ENCODE results near the gene ZHX3.

The ZHX3 gene

GRCh38 chr20:41365777-41366545, 48.4 kb upstream of the ZHX3 start:
- Histone ChIP-seq H3K4me2 (ENCODE audit: insufficient read depth, low read length, poor library complexity, severe bottlenecking) (peak overlapping the region; percentile 91), H2AK5ac (ENCODE audit: low read depth, low read length) (peak overlapping the region; percentile 1), H4K91ac (ENCODE audit: low read depth, low read length, poor library complexity) (no peak overlapping the region), H3K4me3 (ENCODE audit: low read length in 2 of 2) (peak overlapping the region; percentile 42 to 84), H3K27ac (replicated peaks; ENCODE audit: low read length) (no peak overlapping the region), H4K8ac (ENCODE audit: low read depth, low read length) (no peak overlapping the region), H3K14ac (ENCODE audit: low read length) (peak overlapping the region; percentile 72), H2BK5ac (ENCODE audit: low read length) (no peak overlapping the region), H3K18ac (ENCODE audit: low read length) (peak overlapping the region; percentile 96), H3K4me1 (ENCODE audit: control insufficient read depth in 2 of 2, insufficient read depth in 1 of 2, low read depth in 1 of 2, low read length in 2 of 2) (peaks cover 0 to 2% of the 10 kb centered on the region in 2 donors), H3K4ac (ENCODE audit: low read length) (no peak overlapping the region), H3K23ac (ENCODE audit: low read depth, low read length, poor library complexity) (no peak overlapping the region), H2BK120ac (ENCODE audit: low read depth, low read length) (peak overlapping the region; percentile 27), H2BK12ac (ENCODE audit: low read length) (no peak overlapping the region), H3K27me3 (ENCODE audit: control insufficient read depth in 3 of 3, insufficient read depth in 3 of 3, low read depth in 1 of 3, low read length in 3 of 3) (peaks cover 6 to 43% (median 41%) of the 10 kb centered on the region in 3 experiments), H3K9me3 (replicated peaks in 1 of 2; ENCODE audit: control insufficient read depth in 2 of 2, insufficient read depth in 1 of 2, low read depth in 1 of 2, low read length in 2 of 2) (peaks cover 0 to 4% of the 10 kb centered on the region in 2 donors), H3K9ac (ENCODE audit: low read depth, low read length, poor library complexity) (no peak overlapping the region), H2BK15ac (ENCODE audit: low read length) (peak overlapping the region; percentile 28), H3K79me1 (ENCODE audit: low read depth, low read length) (peaks cover 3% of the 10 kb centered on the region), H2AFZ (ENCODE audit: low read length) (peak overlapping the region; percentile 97), H3K36me3 (replicated peaks in 1 of 2; ENCODE audit: control insufficient read depth in 2 of 2, insufficient read depth in 2 of 2, low read length in 2 of 2) (peaks cover 3 to 4% of the 10 kb centered on the region in 2 donors)
- WGBS, 2 donors (ENCODE audit: extremely low coverage in 2 of 2, insufficient read length in 2 of 2, insufficient replicate concordance in 1 of 2): no CpG with 5 or more reads among the region's 76 CpGs
- no peak for DNase-seq (ENCODE audit: low spot score)

GRCh38 chr20:41364967-41365765, 47.6 kb upstream of the ZHX3 start:
- Histone ChIP-seq H2AFZ (ENCODE audit: low read length) (peak overlapping the region; percentile 97), H4K91ac (ENCODE audit: low read depth, low read length, poor library complexity) (no peak overlapping the region), H3K4me1 (ENCODE audit: control insufficient read depth in 2 of 2, insufficient read depth in 1 of 2, low read depth in 1 of 2, low read length in 2 of 2) (peaks cover 0 to 2% of the 10 kb centered on the region in 2 donors), H3K79me1 (ENCODE audit: low read depth, low read length) (peaks cover 3% of the 10 kb centered on the region), H3K18ac (ENCODE audit: low read length) (peak overlapping the region; percentile 96), H3K14ac (ENCODE audit: low read length) (no peak overlapping the region), H3K4ac (ENCODE audit: low read length) (no peak overlapping the region), H2AK5ac (ENCODE audit: low read depth, low read length) (peak overlapping the region; percentile 31), H2BK15ac (ENCODE audit: low read length) (no peak overlapping the region), H3K4me3 (ENCODE audit: low read length in 2 of 2) (peak overlapping the region in 1 of 2 donors; percentile 42), H3K36me3 (replicated peaks in 1 of 2; ENCODE audit: control insufficient read depth in 2 of 2, insufficient read depth in 2 of 2, low read length in 2 of 2) (peaks cover 4 to 5% of the 10 kb centered on the region in 2 donors), H3K27me3 (ENCODE audit: control insufficient read depth in 3 of 3, insufficient read depth in 3 of 3, low read depth in 1 of 3, low read length in 3 of 3) (peaks cover 6 to 43% (median 40%) of the 10 kb centered on the region in 3 experiments), H3K23ac (ENCODE audit: low read depth, low read length, poor library complexity) (no peak overlapping the region), H2BK120ac (ENCODE audit: low read depth, low read length) (no peak overlapping the region), H2BK5ac (ENCODE audit: low read length) (peak overlapping the region; percentile 77), H3K9me3 (replicated peaks in 1 of 2; ENCODE audit: control insufficient read depth in 2 of 2, insufficient read depth in 1 of 2, low read depth in 1 of 2, low read length in 2 of 2) (peaks cover 0 to 2% of the 10 kb centered on the region in 2 donors), H3K27ac (replicated peaks; ENCODE audit: low read length) (no peak overlapping the region), H3K4me2 (ENCODE audit: insufficient read depth, low read length, poor library complexity, severe bottlenecking) (peak overlapping the region; percentile 91), H4K8ac (ENCODE audit: low read depth, low read length) (no peak overlapping the region), H2BK12ac (ENCODE audit: low read length) (no peak overlapping the region), H3K9ac (ENCODE audit: low read depth, low read length, poor library complexity) (no peak overlapping the region)
- WGBS, 2 donors (ENCODE audit: extremely low coverage in 2 of 2, insufficient read length in 2 of 2, insufficient replicate concordance in 1 of 2): no CpG with 5 or more reads among the region's 19 CpGs
- no peak for DNase-seq (ENCODE audit: low spot score)

GRCh38 chr20:41364236-41364855, 46.8 kb upstream of the ZHX3 start:
- no peak for DNase-seq (ENCODE audit: low spot score)
- Histone ChIP-seq H4K8ac (ENCODE audit: low read depth, low read length) (no peak overlapping the region), H3K4ac (ENCODE audit: low read length) (no peak overlapping the region), H2AFZ (ENCODE audit: low read length) (no peak overlapping the region), H3K14ac (ENCODE audit: low read length) (no peak overlapping the region), H2AK5ac (ENCODE audit: low read depth, low read length) (peak overlapping the region; percentile 31), H3K27ac (replicated peaks; ENCODE audit: low read length) (no peak overlapping the region), H3K23ac (ENCODE audit: low read depth, low read length, poor library complexity) (peak overlapping the region; percentile 22), H2BK12ac (ENCODE audit: low read length) (no peak overlapping the region), H3K9me3 (replicated peaks in 1 of 2; ENCODE audit: control insufficient read depth in 2 of 2, insufficient read depth in 1 of 2, low read depth in 1 of 2, low read length in 2 of 2) (peaks cover 0 to 2% of the 10 kb centered on the region in 2 donors), H3K79me1 (ENCODE audit: low read depth, low read length) (peaks cover 3% of the 10 kb centered on the region), H3K9ac (ENCODE audit: low read depth, low read length, poor library complexity) (no peak overlapping the region), H3K4me1 (ENCODE audit: control insufficient read depth in 2 of 2, insufficient read depth in 1 of 2, low read depth in 1 of 2, low read length in 2 of 2) (peaks cover 0 to 2% of the 10 kb centered on the region in 2 donors), H3K4me2 (ENCODE audit: insufficient read depth, low read length, poor library complexity, severe bottlenecking) (no peak overlapping the region), H3K18ac (ENCODE audit: low read length) (no peak overlapping the region), H4K91ac (ENCODE audit: low read depth, low read length, poor library complexity) (no peak overlapping the region), H3K27me3 (ENCODE audit: control insufficient read depth in 3 of 3, insufficient read depth in 3 of 3, low read depth in 1 of 3, low read length in 3 of 3) (peaks cover 6 to 43% (median 34%) of the 10 kb centered on the region in 3 experiments), H2BK120ac (ENCODE audit: low read depth, low read length) (no peak overlapping the region), H3K4me3 (ENCODE audit: low read length in 2 of 2) (no peak overlapping the region), H2BK5ac (ENCODE audit: low read length) (peak overlapping the region; percentile 77), H3K36me3 (replicated peaks in 1 of 2; ENCODE audit: control insufficient read depth in 2 of 2, insufficient read depth in 2 of 2, low read length in 2 of 2) (peaks cover 4 to 5% of the 10 kb centered on the region in 2 donors), H2BK15ac (ENCODE audit: low read length) (no peak overlapping the region)
- no CpG with 5 or more reads among the region's 13 CpGs for WGBS, 2 donors (ENCODE audit: extremely low coverage in 2 of 2, insufficient read length in 2 of 2, insufficient replicate concordance in 1 of 2)
